Measurements from ENCODE around the gene TPRA1.

The TPRA1 gene

GRCh38 chr3:127566833-127567232 lies 23.7 kb downstream of the TPRA1 start:
- Histone ChIP-seq H3K9me3 (ENCODE audit: control insufficient read depth, insufficient read depth, low read length) (no peaks in the 10 kb centered on the region), H3K4me1 (ENCODE audit: control insufficient read depth, insufficient read depth, low read length) (no peaks in the 10 kb centered on the region), H3K36me3 (ENCODE audit: control insufficient read depth, insufficient read depth, low read length) (peaks cover 3% of the 10 kb centered on the region), H3K4me3 (ENCODE audit: low read depth, low read length) (no peak overlapping the region), H3K9ac (ENCODE audit: low read depth, low read length) (no peak overlapping the region), H3K27me3 (ENCODE audit: control insufficient read depth, insufficient read depth, low read length) (no peaks in the 10 kb centered on the region)

- no peak overlapping the region for H3K9ac ChIP-seq (ENCODE audit: low read depth, low read length)
- peaks cover 3% of the 10 kb centered on the region for H3K36me3 ChIP-seq (ENCODE audit: control insufficient read depth, insufficient read depth, low read length)
- no peaks in the 10 kb centered on the region for H3K4me1 ChIP-seq (ENCODE audit: control insufficient read depth, insufficient read depth, low read length)
- H3K27me3 ChIP-seq (ENCODE audit: control insufficient read depth, insufficient read depth, low read length) = no peaks in the 10 kb centered on the region
- no peaks in the 10 kb centered on the region for H3K9me3 ChIP-seq (ENCODE audit: control insufficient read depth, insufficient read depth, low read length)
- H3K4me3 ChIP-seq (ENCODE audit: low read depth, low read length) = no peak overlapping the region
Observed at GRCh38 chr3:127565711-127566110, 24.8 kb downstream of the TPRA1 start.

- H3K9me3 ChIP-seq (ENCODE audit: control insufficient read depth, insufficient read depth, low read length) = no peaks in the 10 kb centered on the region
- no peaks in the 10 kb centered on the region for H3K36me3 ChIP-seq (ENCODE audit: control insufficient read depth, insufficient read depth, low read length)
- no peak overlapping the region for H3K4me3 ChIP-seq (ENCODE audit: low read depth, low read length)
- H3K9ac ChIP-seq (ENCODE audit: low read depth, low read length) = no peak overlapping the region
- no peaks in the 10 kb centered on the region for H3K4me1 ChIP-seq (ENCODE audit: control insufficient read depth, insufficient read depth, low read length)
- H3K27me3 ChIP-seq (ENCODE audit: control insufficient read depth, insufficient read depth, low read length) = no peaks in the 10 kb centered on the region
Observed at GRCh38 chr3:127560051-127560787, 30.3 kb downstream of the TPRA1 start.

GRCh38 chr3:127556565-127556964 lies 34.0 kb downstream of the TPRA1 start:
- H3K4me3 ChIP-seq (ENCODE audit: low read depth, low read length) = no peak overlapping the region
- H3K27me3 ChIP-seq (ENCODE audit: control insufficient read depth, insufficient read depth, low read length) = peaks cover 2% of the 10 kb centered on the region
- H3K36me3 ChIP-seq (ENCODE audit: control insufficient read depth, insufficient read depth, low read length) = no peaks in the 10 kb centered on the region
- H3K9me3 ChIP-seq (ENCODE audit: control insufficient read depth, insufficient read depth, low read length) = no peaks in the 10 kb centered on the region
- no peaks in the 10 kb centered on the region for H3K4me1 ChIP-seq (ENCODE audit: control insufficient read depth, insufficient read depth, low read length)
- no peak overlapping the region for H3K9ac ChIP-seq (ENCODE audit: low read depth, low read length)

GRCh38 chr3:127555108-127555507 lies 35.4 kb downstream of the TPRA1 start:
- H3K4me3 ChIP-seq (ENCODE audit: low read depth, low read length) = no peak overlapping the region
- H3K9me3 ChIP-seq (ENCODE audit: control insufficient read depth, insufficient read depth, low read length) = no peaks in the 10 kb centered on the region

GRCh38 chr3:127552038-127552437 lies 38.5 kb downstream of the TPRA1 start:
- no peak overlapping the region for H3K9ac ChIP-seq (ENCODE audit: low read depth, low read length)
- H3K36me3 ChIP-seq (ENCODE audit: control insufficient read depth, insufficient read depth, low read length) = no peaks in the 10 kb centered on the region
- H3K9me3 ChIP-seq (ENCODE audit: control insufficient read depth, insufficient read depth, low read length) = no peaks in the 10 kb centered on the region
- no peaks in the 10 kb centered on the region for H3K4me1 ChIP-seq (ENCODE audit: control insufficient read depth, insufficient read depth, low read length)
- no peak overlapping the region for H3K4me3 ChIP-seq (ENCODE audit: low read depth, low read length)
- H3K27me3 ChIP-seq (ENCODE audit: control insufficient read depth, insufficient read depth, low read length) = peaks cover 4% of the 10 kb centered on the region

More at GRCh38 chr3:127555108-127555507, 35.4 kb downstream of the TPRA1 start:
- Histone ChIP-seq H3K36me3 (ENCODE audit: control insufficient read depth, insufficient read depth, low read length) (no peaks in the 10 kb centered on the region), H3K4me1 (ENCODE audit: control insufficient read depth, insufficient read depth, low read length) (no peaks in the 10 kb centered on the region), H3K9ac (ENCODE audit: low read depth, low read length) (no peak overlapping the region), H3K27me3 (ENCODE audit: control insufficient read depth, insufficient read depth, low read length) (peaks cover 2% of the 10 kb centered on the region)

- H3K4me1 ChIP-seq (ENCODE audit: control insufficient read depth, insufficient read depth, low read length) = no peaks in the 10 kb centered on the region
- no peak overlapping the region for H3K9ac ChIP-seq (ENCODE audit: low read depth, low read length)
- peaks cover 10% of the 10 kb centered on the region for H3K27me3 ChIP-seq (ENCODE audit: control insufficient read depth, insufficient read depth, low read length)
- no peaks in the 10 kb centered on the region for H3K9me3 ChIP-seq (ENCODE audit: control insufficient read depth, insufficient read depth, low read length)
- no peak overlapping the region for H3K4me3 ChIP-seq (ENCODE audit: low read depth, low read length)
- H3K36me3 ChIP-seq (ENCODE audit: control insufficient read depth, insufficient read depth, low read length) = no peaks in the 10 kb centered on the region
Observed at GRCh38 chr3:127551178-127551577, 39.4 kb downstream of the TPRA1 start.

GRCh38 chr3:127550468-127551157 lies 39.9 kb downstream of the TPRA1 start:
- Histone ChIP-seq H3K9me3 (ENCODE audit: control insufficient read depth, insufficient read depth, low read length) (no peaks in the 10 kb centered on the region), H3K4me3 (ENCODE audit: low read depth, low read length) (no peak overlapping the region), H3K4me1 (ENCODE audit: control insufficient read depth, insufficient read depth, low read length) (no peaks in the 10 kb centered on the region), H3K9ac (ENCODE audit: low read depth, low read length) (no peak overlapping the region), H3K36me3 (ENCODE audit: control insufficient read depth, insufficient read depth, low read length) (no peaks in the 10 kb centered on the region), H3K27me3 (ENCODE audit: control insufficient read depth, insufficient read depth, low read length) (peaks cover 10% of the 10 kb centered on the region)

GRCh38 chr3:127549826-127550467 lies 40.6 kb downstream of the TPRA1 start:
- no peak overlapping the region for H3K9ac ChIP-seq (ENCODE audit: low read depth, low read length)
- H3K36me3 ChIP-seq (ENCODE audit: control insufficient read depth, insufficient read depth, low read length) = no peaks in the 10 kb centered on the region
- H3K4me1 ChIP-seq (ENCODE audit: control insufficient read depth, insufficient read depth, low read length) = no peaks in the 10 kb centered on the region
- no peak overlapping the region for H3K4me3 ChIP-seq (ENCODE audit: low read depth, low read length)
- peaks cover 9% of the 10 kb centered on the region for H3K27me3 ChIP-seq (ENCODE audit: control insufficient read depth, insufficient read depth, low read length)
- no peaks in the 10 kb centered on the region for H3K9me3 ChIP-seq (ENCODE audit: control insufficient read depth, insufficient read depth, low read length)

- no peaks in the 10 kb centered on the region for H3K9me3 ChIP-seq (ENCODE audit: control insufficient read depth, insufficient read depth, low read length)
- no peak overlapping the region for H3K9ac ChIP-seq (ENCODE audit: low read depth, low read length)
- H3K4me3 ChIP-seq (ENCODE audit: low read depth, low read length) = peak overlapping the region; percentile 56
- no peaks in the 10 kb centered on the region for H3K36me3 ChIP-seq (ENCODE audit: control insufficient read depth, insufficient read depth, low read length)
- peaks cover 8% of the 10 kb centered on the region for H3K27me3 ChIP-seq (ENCODE audit: control insufficient read depth, insufficient read depth, low read length)
- no peaks in the 10 kb centered on the region for H3K4me1 ChIP-seq (ENCODE audit: control insufficient read depth, insufficient read depth, low read length)
Observed at GRCh38 chr3:127547761-127548605, 42.5 kb downstream of the TPRA1 start.

GRCh38 chr3:127546970-127547733 lies 43.4 kb downstream of the TPRA1 start:
- H3K9ac ChIP-seq (ENCODE audit: low read depth, low read length) = no peak overlapping the region
- peak overlapping the region; percentile 56 for H3K4me3 ChIP-seq (ENCODE audit: low read depth, low read length)
- H3K27me3 ChIP-seq (ENCODE audit: control insufficient read depth, insufficient read depth, low read length) = peaks cover 8% of the 10 kb centered on the region
- no peaks in the 10 kb centered on the region for H3K36me3 ChIP-seq (ENCODE audit: control insufficient read depth, insufficient read depth, low read length)
- H3K9me3 ChIP-seq (ENCODE audit: control insufficient read depth, insufficient read depth, low read length) = no peaks in the 10 kb centered on the region
- no peaks in the 10 kb centered on the region for H3K4me1 ChIP-seq (ENCODE audit: control insufficient read depth, insufficient read depth, low read length)

All from iPS-15b (cell line).